Stimulated activated CD8-positive, alpha-beta memory T cell treated with anti-CD3 and anti-CD28 coated beads, Interleukin-7, amount 100 ng/mL, for 4 hours (primary cell): Measurements from ENCODE around the gene KRTAP1-3.
"Not testable (repeated sequence)": the region's sequence is repeated elsewhere in the genome, so short reads cannot be mapped to it uniquely, and the experiment has no call there.

Experiments used
- DNase-seq, 2 donors: peaks; one replicate each; pipeline ENCODE4 v3.0.0-alpha.2; 2020; ENCODE audit warnings: low read depth in 2 of 2

KRTAP1-3 gene

GRCh38 chr17:41054556-41054955 lies 19.9 kb upstream of the KRTAP1-3 start:
- DNase-seq, result not testable (repeated sequence)

GRCh38 chr17:41054025-41054424 lies 19.4 kb upstream of the KRTAP1-3 start:
- DNase-seq, result no peak

GRCh38 chr17:41052566-41052965 lies 17.9 kb upstream of the KRTAP1-3 start:
- no peak for DNase-seq

- DNase-seq, result no peak
Measured at GRCh38 chr17:41049110-41049509, 14.4 kb upstream of the KRTAP1-3 start.

GRCh38 chr17:41048441-41048840 lies 13.8 kb upstream of the KRTAP1-3 start:
- no peak for DNase-seq

- not testable (repeated sequence) for DNase-seq
Measured at GRCh38 chr17:41046735-41047465, 12.2 kb upstream of the KRTAP1-3 start, which contains the start of gene KRTAP2-1. KRTAP2-1 (minus strand) TSS chr17:41047316; CDS start chr17:41047267, 49 bp downstream.

GRCh38 chr17:41042953-41043352 lies 8.3 kb upstream of the KRTAP1-3 start:
- no peak for DNase-seq

GRCh38 chr17:41040783-41041571 lies 6.3 kb upstream of the KRTAP1-3 start, which contains the start of gene KRTAP1-1:
KRTAP1-1 (minus strand) TSS chr17:41041450; CDS start chr17:41041397, 53 bp downstream.
- not testable (repeated sequence) for DNase-seq

GRCh38 chr17:41037853-41038350 lies 3.2 kb upstream of the KRTAP1-3 start:
- no peak for DNase-seq

- DNase-seq, result no peak
Measured at GRCh38 chr17:41029633-41030245, 4.9 kb downstream of the KRTAP1-3 start, which contains the start of gene KRTAP1-4. KRTAP1-4 (minus strand) TSS chr17:41030195; CDS start chr17:41030078, 117 bp downstream.

GRCh38 chr17:41026715-41027471 lies 7.8 kb downstream of the KRTAP1-3 start, which contains the start of gene KRTAP1-5:
KRTAP1-5 (minus strand) TSS chr17:41027208; CDS start chr17:41027155, 53 bp downstream.
- no peak for DNase-seq

GRCh38 chr17:41024697-41025096 lies 10.0 kb downstream of the KRTAP1-3 start:
- no peak for DNase-seq

- DNase-seq, result no peak
Measured at GRCh38 chr17:41020336-41020735, 14.3 kb downstream of the KRTAP1-3 start.

GRCh38 chr17:41019415-41019814 lies 15.3 kb downstream of the KRTAP1-3 start:
- no peak for DNase-seq

GRCh38 chr17:41018541-41018940 lies 16.1 kb downstream of the KRTAP1-3 start:
- no peak for DNase-seq

- no peak for DNase-seq
Measured at GRCh38 chr17:41016578-41017215, 18.0 kb downstream of the KRTAP1-3 start.

- no peak for DNase-seq
Measured at GRCh38 chr17:41015454-41015853, 19.2 kb downstream of the KRTAP1-3 start.

GRCh38 chr17:41013606-41014005 lies 21.1 kb downstream of the KRTAP1-3 start:
- DNase-seq, result no peak

GRCh38 chr17:41013181-41013580 lies 21.5 kb downstream of the KRTAP1-3 start:
- DNase-seq, result no peak

GRCh38 chr17:41012326-41013120 lies 22.2 kb downstream of the KRTAP1-3 start:
- DNase-seq, result no peak
